GM18909 (cell line): Measurements from ENCODE around the gene KLF7.

Source experiments
- ATAC-seq: cut with Tn5 transposase; IDR thresholded peaks from one replicate; pipeline ENCODE4 v1.9.1; 2021; ENCODE audit warnings: mild to moderate bottlenecking; ENCODE audit not compliant: unreplicated experiment, poor library complexity

The KLF7 gene

GRCh38 chr2:207165121-207166038 is at the start of gene KLF7:
Gene KLF7, minus strand, starts transcription at chr2:207165948. Its CDS starts 380 bp downstream, at chr2:207165568.
- no peak for ATAC-seq

DNA sequence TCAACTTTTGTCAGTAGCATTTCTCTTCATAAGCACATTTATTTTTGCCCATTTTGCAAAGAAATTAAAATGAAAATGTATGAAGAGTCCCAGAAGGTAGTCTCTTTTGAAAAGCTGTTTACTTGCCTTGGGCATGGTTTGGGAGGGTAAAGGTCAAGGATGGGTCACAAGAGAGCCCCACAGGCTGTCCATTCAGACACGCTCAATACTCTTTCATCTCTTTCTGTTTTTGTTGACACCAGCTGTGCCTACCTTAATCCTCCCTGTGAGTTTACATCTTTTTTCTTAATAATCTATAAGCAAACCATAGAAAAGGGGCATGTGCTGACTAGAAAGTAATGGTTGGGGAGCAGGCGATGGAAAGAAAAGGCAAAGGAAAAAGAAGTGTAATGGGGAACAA is 49.6 kb upstream of the KLF7 start:
- no peak for ATAC-seq

DNA sequence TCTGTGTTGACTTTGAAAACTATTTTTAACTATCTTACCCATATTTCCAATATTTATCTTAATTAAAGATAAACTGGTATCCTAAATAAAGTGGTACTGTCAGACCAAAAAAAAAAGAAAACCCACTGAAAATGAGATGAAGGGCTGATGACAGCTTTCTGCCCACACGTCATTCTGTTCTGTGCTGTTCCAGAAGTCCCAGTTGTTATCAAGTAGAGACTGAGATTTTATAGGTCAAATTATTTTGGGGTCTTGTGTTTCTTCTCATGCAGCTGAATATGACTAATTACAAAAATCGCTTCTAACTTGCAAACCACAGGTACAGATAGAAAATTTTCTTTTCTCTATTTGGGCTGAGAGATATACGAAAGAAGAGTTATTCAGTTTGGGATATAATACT is 48.7 kb upstream of the KLF7 start:
- no peak for ATAC-seq

DNA sequence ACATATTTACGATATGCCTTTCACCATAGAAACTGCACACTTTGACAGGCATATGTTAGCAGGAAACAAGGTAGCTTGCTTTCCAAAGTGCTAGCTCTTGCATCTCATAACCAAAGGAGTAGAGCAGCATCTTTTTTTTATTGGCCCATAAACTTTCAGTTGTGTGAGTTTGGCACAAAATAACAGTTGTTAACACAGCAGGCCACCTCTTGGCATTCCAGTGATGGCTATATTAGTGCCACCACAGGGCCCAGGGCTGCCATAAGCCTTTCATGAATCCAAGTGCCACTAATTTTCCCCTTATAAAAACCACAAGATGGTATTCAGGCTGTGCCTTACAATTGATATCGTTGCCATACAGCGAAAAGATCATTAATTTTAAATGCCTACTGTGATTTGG is 40.3 kb upstream of the KLF7 start:
- no peak for ATAC-seq

- no peak for ATAC-seq
Observed at GRCh38 chr2:207205173-207205957, 39.6 kb upstream of the KLF7 start.

- ATAC-seq: no peak
Observed at GRCh38 chr2:207203056-207203455, 37.3 kb upstream of the KLF7 start.

DNA sequence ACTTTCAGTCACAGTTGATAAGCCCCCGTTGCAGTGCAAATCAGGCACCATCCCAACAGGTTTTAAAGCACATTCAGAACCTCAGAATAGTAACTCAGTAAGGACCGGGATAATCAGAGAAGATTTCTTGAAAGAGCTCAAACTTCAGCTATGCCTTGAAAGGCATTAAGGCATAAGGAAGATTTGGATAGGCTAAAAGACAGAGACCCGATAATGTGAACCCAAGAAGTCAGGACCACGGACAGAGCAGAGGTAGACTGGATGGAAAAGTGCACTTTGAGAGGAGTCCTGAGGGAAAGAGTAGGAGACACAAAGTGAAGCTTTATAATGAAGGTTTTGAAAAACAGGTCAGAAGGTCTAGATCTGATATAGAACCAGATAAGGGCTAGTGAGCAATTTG is 36.9 kb upstream of the KLF7 start:
- no peak for ATAC-seq

- no peak for ATAC-seq
Observed at GRCh38 chr2:207201416-207201815, 35.7 kb upstream of the KLF7 start.

DNA sequence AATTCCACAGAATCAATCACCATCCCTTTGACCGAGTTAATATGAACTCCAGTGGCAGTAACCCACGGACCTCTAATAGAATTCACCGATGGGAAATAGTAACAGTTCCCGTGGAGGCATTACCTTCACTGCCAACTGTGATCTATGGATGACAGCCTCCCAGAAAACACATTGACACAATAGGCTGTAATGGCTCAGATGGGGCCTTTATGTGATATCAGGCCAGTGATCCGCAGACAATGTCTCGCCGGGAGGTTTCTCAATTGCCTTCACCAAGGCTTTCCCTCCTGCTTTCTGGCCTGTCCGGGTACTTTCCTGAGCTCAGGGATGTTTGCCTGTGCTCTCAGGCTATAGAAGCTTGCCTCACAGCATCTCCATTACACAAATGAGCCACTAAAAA is 34.4 kb upstream of the KLF7 start:
- ATAC-seq: no peak

DNA sequence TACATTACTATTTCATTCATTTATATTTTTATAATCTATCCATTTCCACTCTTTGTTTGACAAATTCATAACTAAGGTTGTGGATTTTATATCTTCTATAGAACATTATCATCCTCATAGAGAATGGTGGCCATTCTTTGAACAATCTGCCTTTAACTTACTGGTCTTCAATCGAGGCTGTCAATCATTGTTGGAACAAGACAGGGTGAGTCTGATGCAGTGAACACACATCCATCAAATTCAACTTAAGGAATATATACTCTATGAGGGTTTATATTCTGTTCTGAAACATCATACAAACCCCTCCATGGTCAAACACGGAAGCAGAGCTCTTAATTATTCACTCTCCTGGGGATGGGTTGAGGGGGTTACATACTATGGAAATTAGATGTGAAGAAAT is 28.3 kb upstream of the KLF7 start:
- no peak for ATAC-seq

- ATAC-seq: no peak
Observed at GRCh38 chr2:207188626-207189419, 23.1 kb upstream of the KLF7 start.

DNA sequence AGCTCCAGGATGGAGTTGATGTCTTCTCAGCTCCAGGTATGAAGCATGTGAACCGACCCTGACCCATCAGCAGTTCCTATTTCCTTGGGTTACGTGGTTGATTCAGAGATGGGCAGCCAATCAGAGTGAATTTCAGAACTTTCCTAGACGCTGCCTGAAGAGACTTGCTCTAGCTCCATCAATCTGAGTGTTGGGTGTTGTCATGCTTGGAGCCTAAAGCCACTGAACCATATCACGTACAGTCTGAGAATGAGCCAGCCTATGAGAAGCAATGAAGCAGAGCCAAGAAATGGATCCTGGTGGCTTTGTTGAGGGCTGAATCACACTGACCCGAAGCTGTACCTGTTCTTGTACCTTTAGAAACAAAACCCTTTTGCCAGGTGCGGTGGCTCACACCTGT is 19.6 kb upstream of the KLF7 start:
- ATAC-seq: no peak

- no peak for ATAC-seq
Observed at GRCh38 chr2:207184768-207185167, 19.0 kb upstream of the KLF7 start.

DNA sequence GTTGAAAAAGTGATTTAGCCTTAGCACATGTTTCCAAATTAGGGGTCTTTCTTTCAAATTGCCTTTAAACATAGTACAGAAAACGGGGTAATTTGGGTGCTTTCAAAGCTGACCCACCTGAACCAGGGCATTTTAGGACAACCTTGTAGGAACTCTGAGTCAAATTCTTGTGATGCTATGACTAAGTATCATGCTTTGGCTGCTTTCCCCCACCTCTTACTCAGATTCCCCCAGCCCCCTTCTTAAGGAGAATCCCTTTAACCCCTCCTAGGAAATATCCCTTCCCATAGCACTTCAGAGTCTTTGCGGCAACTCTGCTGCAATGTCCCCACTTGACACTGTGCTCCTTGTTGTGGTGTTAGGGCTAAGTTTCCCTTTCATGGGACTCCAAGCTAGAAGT is 18.6 kb upstream of the KLF7 start:
- no peak for ATAC-seq

- ATAC-seq: no peak
Observed at GRCh38 chr2:207183506-207183905, 17.8 kb upstream of the KLF7 start.

- no peak for ATAC-seq
Observed at GRCh38 chr2:207182911-207183310, 17.2 kb upstream of the KLF7 start.

DNA sequence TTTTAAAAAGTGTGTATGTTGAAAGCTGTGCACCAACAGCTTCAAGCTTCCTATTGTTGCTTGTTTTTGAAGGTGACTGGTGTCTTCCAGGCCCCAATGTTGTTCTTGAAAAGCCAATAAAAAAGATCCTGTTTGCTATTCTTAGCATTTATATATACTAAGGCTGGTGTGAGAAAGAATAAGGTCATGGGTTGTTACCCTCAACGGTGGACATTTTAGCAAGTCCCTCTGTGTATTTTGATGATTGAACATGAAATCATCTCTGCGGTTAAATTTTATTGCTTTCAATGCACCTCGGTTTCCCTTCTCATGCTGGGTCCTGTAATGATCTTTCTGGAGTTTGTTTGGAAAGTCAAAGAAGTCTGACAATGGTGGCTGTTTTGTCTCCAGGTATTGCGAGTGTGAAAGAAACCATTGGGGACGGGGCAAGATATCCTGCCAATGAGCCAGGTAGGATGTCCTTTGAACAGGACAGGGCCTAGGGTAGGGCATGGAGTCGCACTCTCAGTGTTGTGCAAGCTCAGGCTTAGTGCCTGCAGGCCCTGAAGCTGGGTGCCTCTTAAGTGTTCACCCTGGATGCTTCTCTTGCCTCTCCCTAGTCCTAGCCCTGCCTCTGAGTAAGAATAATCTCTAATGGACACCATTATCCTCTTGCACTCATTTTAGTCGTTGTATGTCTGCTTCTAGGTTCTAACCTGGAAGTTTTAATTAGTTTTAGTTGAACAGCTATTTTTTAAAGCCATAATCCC is 16.0 kb upstream of the KLF7 start:
- ATAC-seq: no peak

DNA sequence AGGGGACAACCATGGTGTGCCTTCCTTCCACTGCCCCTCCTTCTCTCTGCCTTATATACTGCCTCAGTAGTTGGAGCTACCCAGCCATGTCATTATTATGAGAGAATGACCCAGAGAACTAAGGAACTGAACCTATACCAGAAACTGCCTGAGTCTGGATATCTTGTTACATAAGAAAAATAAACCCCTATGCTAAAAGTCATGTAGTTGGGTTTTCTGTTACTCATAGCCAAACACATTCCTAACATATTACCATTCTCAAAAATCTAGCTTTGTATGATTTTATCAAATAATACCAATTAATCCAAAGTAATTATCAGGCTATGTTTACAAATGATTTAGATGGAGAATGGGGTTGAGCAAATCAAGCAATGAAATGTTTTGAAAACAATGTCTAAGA is 15.0 kb upstream of the KLF7 start:
- no peak for ATAC-seq

GRCh38 chr2:207176247-207176646 is 10.5 kb upstream of the KLF7 start:
- no peak for ATAC-seq

- ATAC-seq: no peak
Observed at GRCh38 chr2:207173641-207174040, 7.9 kb upstream of the KLF7 start.
